Erythroblast (primary cell): Measurements from ENCODE around the gene CYSTM1.

Experiments used
- GATA1 ChIP-seq: IDR thresholded peaks from 2 replicates; pipeline ENCODE4 v1.6.1; 2011; ENCODE audit warnings: low read depth, mild to moderate bottlenecking, control low read depth, low read length, moderate library complexity
- POLR2A ChIP-seq: IDR thresholded peaks from 2 replicates; pipeline ENCODE4 v1.6.1; 2011; ENCODE audit warnings: mild to moderate bottlenecking, low read length

- TF ChIP-seq POLR2A (no peak), GATA1 (no peak)
Measured at GRCh38 chr5:140250386-140250785, 75.4 kb downstream of the CYSTM1 start.
